ENCODE data around the gene HIP1. TPM values are rescaled to one million over a fixed set of nuclear protein-coding genes. Genes with fewer than 3 reads are reported as not detected.

Gene HIP1
- total and polyA plus RNA-seq, 2 of the 4 experiments (the other 2 are of a cell fraction), result 6.8 to 10.0 TPM

DNA sequence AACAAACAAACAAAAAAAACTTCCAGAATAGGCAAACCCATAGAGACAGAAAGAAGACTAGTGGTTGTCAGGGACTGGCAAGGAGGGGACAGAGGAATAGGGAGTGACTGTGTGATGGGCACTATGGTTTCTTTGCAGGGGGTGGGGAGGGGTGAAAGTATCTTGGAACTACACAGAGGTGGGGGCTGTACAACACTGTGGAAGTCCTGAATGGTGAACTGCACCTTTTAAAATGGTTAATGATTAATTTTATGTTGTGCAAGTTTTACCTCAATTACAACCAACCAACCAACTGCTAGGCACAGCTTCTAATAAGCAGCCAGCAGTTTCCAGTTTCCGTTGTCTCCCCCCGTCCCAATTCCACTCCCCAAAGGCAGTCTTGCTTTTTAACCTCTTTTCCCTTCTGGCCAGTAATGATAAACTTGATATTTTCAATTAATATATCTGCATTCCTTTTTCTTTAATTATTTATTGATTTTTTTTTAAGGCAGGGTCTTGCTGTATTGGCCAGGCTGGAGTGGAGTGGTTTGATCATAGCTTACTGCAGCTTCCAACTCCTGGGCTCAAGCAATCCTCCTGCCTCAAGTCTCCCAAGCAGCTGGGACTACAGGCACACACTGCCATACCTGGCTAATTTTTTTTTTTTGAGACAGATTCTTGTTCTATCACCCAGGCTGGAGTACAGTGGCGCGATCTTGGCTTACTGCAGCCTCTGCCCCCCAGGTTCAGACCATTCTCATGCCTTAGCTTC lies 46.8 kb downstream of the HIP1 start:
- Histone ChIP-seq H3K4me1 (ENCODE audit: control insufficient read depth, insufficient read depth, low read length) (no peaks in the 10 kb centered on the region), H4K5ac (ENCODE audit: low read depth, low read length) (no peak overlapping the region), H3K36me3 (ENCODE audit: control insufficient read depth, insufficient read depth, low read length) (no peaks in the 10 kb centered on the region), H3K23ac (ENCODE audit: low read depth, low read length) (no peak overlapping the region), H3K9me3 (ENCODE audit: control insufficient read depth, insufficient read depth, low read length) (no peaks in the 10 kb centered on the region), H4K8ac (ENCODE audit: low read depth in 2 of 2, low read length in 2 of 2) (no peak overlapping the region), H4K20me1 (ENCODE audit: insufficient read depth, low read length) (no peaks in the 10 kb centered on the region), H3K9ac (ENCODE audit: low read depth, low read length) (no peak overlapping the region), H3K9me1 (ENCODE audit: insufficient read depth, low read length) (no peaks in the 10 kb centered on the region), H3K27me3 (ENCODE audit: control insufficient read depth, insufficient read depth, low read length) (no peaks in the 10 kb centered on the region), H3K4me3 (ENCODE audit: insufficient read depth, low read depth, low read length) (no peak overlapping the region), H3K4me2 (ENCODE audit: low read depth, low read length) (no peak overlapping the region), H2BK15ac (ENCODE audit: low read depth, low read length) (no peak overlapping the region), H3K56ac (ENCODE audit: extremely low read depth, insufficient read depth, low read length) (no peak overlapping the region), H3K4ac (ENCODE audit: low read depth, low read length) (no peak overlapping the region), H2BK120ac (ENCODE audit: low read depth, low read length) (no peak overlapping the region), H3K14ac (replicated peaks; ENCODE audit: low read depth, low read length) (no peak overlapping the region), H2BK20ac (ENCODE audit: low read depth, low read length) (no peak overlapping the region), H2AFZ (replicated peaks; ENCODE audit: low read length, poor library complexity) (no peak overlapping the region), H3K18ac (ENCODE audit: low read depth, low read length) (no peak overlapping the region), H3K27ac (ENCODE audit: insufficient read depth, low read length) (no peak overlapping the region), H4K91ac (ENCODE audit: insufficient read depth, low read depth, low read length) (no peak overlapping the region), H2AK5ac (ENCODE audit: low read depth, low read length) (no peak overlapping the region), H2BK5ac (ENCODE audit: low read depth, low read length, poor library complexity, severe bottlenecking) (no peak overlapping the region), H2AK9ac (replicated peaks; ENCODE audit: low read depth, low read length, poor library complexity) (peak overlapping the region; percentile 24), H3K79me1 (ENCODE audit: low read depth in 1 of 2, low read length in 2 of 2) (no peaks in the 10 kb centered on the region; a peak in 1 of 4 replicates)
- ATAC-seq (ENCODE audit: low read depth) (no peak), DNase-seq (no peak)
- ChIA-PET POLR2A (ENCODE audit: unreplicated experiment) (no interaction called here), CTCF (interaction anchor here (0.6 to 0.7 kb wide), 2 partner anchors 115 to 1729 kb away, joined by 3 read pairs; no protein-coding TSS in a partner anchor)
- TF ChIP-seq MXI1 (IDR thresholded peaks at IDR 0.05; ENCODE audit: borderline replicate concordance, low read depth, low read length) (no peak), MAZ (IDR thresholded peaks at IDR 0.05; ENCODE audit: borderline replicate concordance, low read depth, low read length) (no peak), RCOR1 (IDR thresholded peaks at IDR 0.05; ENCODE audit: insufficient replicate concordance, low read length) (no peak), POLR2A (IDR thresholded peaks at IDR 0.05; ENCODE audit: low read depth, low read length) (no peak), SMC3 (IDR thresholded peaks at IDR 0.05; ENCODE audit: low read depth, low read length) (no peak)
- BruUV-seq (replicated peaks), result no TSS peak
- in situ Hi-C loops (cut with MboI; ENCODE audit: low sequenced_read_pairs), result no loop called here
- dilution Hi-C loops (cut with HindIII; ENCODE audit: low sequenced_read_pairs, unreplicated experiment), result no loop called here
- intact Hi-C loops (cut with micrococcal nuclease), result no loop called here
- no CpG with 5 or more reads among the region's 4 CpGs for WGBS, 2 experiments (ENCODE audit: extremely low coverage in 2 of 2, insufficient read length in 1 of 2)
